ENCODE measurements around the gene DNAJC21.

Gene DNAJC21

GRCh38 chr5:34982823-34983222 lies 53.5 kb downstream of the DNAJC21 start:
- no peak overlapping the region for H3K9ac ChIP-seq
- H4K20me1 ChIP-seq: no peaks in the 10 kb centered on the region
- no peak overlapping the region for H3K27ac ChIP-seq
- H3K4me1 ChIP-seq: 0 out of 20 replicates have a peak, but pooled peaks cover 0 to under 1% (median 0%) of the 10 kb centered on the region in 10 experiments
- no peak for TF ChIP-seq Cebpa-rat (IDR thresholded peaks at IDR 0.05)
- H3K4me2 ChIP-seq: no peak overlapping the region
- no peaks in the 10 kb centered on the region for H3K36me3 ChIP-seq
- no peaks in the 10 kb centered on the region for H3K27me3 ChIP-seq
- peaks cover 44 to 59% (median 55%) of the 10 kb centered on the region in 11 experiments for H3K9me3 ChIP-seq (replicated peaks in 1 of 11)
- no peak overlapping the region for H3K4me3 ChIP-seq

- no peak overlapping the region for H3K4me3 ChIP-seq
- peaks cover 0 to 20% (median 14%) of the 10 kb centered on the region in 10 experiments; a peak in 14 of 20 replicates for H3K4me1 ChIP-seq
- H3K9me3 ChIP-seq (replicated peaks in 1 of 11): peaks cover 33 to 52% (median 43%) of the 10 kb centered on the region in 11 experiments
- H3K27me3 ChIP-seq: no peaks in the 10 kb centered on the region
- no peak overlapping the region for H3K9ac ChIP-seq
- no peak overlapping the region for H3K4me2 ChIP-seq
- TF ChIP-seq Cebpa-rat (IDR thresholded peaks at IDR 0.05): no peak
- no peak overlapping the region for H3K27ac ChIP-seq
- no peaks in the 10 kb centered on the region for H4K20me1 ChIP-seq
- no peaks in the 10 kb centered on the region for H3K36me3 ChIP-seq
Measured at GRCh38 chr5:34986965-34987364, 57.6 kb downstream of the DNAJC21 start.

GRCh38 chr5:34991486-34992238 lies 62.3 kb downstream of the DNAJC21 start:
- H3K4me3 ChIP-seq: no peak overlapping the region
- H3K27ac ChIP-seq: no peak overlapping the region
- H3K9ac ChIP-seq: no peak overlapping the region
- no peaks in the 10 kb centered on the region for H4K20me1 ChIP-seq
- peaks cover 8 to 16% (median 11%) of the 10 kb centered on the region in 11 experiments for H3K9me3 ChIP-seq (replicated peaks in 1 of 11)
- no peak for TF ChIP-seq Cebpa-rat (IDR thresholded peaks at IDR 0.05)
- no peaks in the 10 kb centered on the region for H3K36me3 ChIP-seq
- no peak overlapping the region for H3K4me2 ChIP-seq
- H3K4me1 ChIP-seq: peaks cover 0 to 20% (median 14%) of the 10 kb centered on the region in 10 experiments; a peak in 14 of 20 replicates
- H3K27me3 ChIP-seq: no peaks in the 10 kb centered on the region

GRCh38 chr5:34993951-34994350 lies 64.6 kb downstream of the DNAJC21 start:
- Histone ChIP-seq H4K20me1 (no peaks in the 10 kb centered on the region), H3K4me1 (peaks cover 0 to 10% (median 8%) of the 10 kb centered on the region in 10 experiments; a peak in 14 of 20 replicates), H3K27ac (no peak overlapping the region), H3K36me3 (no peaks in the 10 kb centered on the region), H3K4me3 (no peak overlapping the region), H3K27me3 (no peaks in the 10 kb centered on the region), H3K9ac (no peak overlapping the region), H3K9me3 (replicated peaks in 1 of 11) (peaks cover 0 to 3% (median 0%) of the 10 kb centered on the region in 11 experiments; a peak in 1 of 22 replicates), H3K4me2 (no peak overlapping the region)
- no peak for TF ChIP-seq Cebpa-rat (IDR thresholded peaks at IDR 0.05)

GRCh38 chr5:34996261-34996660 lies 66.9 kb downstream of the DNAJC21 start:
- H3K4me1 ChIP-seq: no peaks in the 10 kb centered on the region
- H3K27me3 ChIP-seq: no peaks in the 10 kb centered on the region
- no peak overlapping the region for H3K9ac ChIP-seq
- 0 out of 22 replicates have a peak, but pooled peaks cover 0 to 3% (median 0%) of the 10 kb centered on the region in 11 experiments for H3K9me3 ChIP-seq (replicated peaks in 1 of 11)
- H3K36me3 ChIP-seq: no peaks in the 10 kb centered on the region
- H4K20me1 ChIP-seq: no peaks in the 10 kb centered on the region
- H3K27ac ChIP-seq: no peak overlapping the region
- no peak overlapping the region for H3K4me2 ChIP-seq
- no peak overlapping the region for H3K4me3 ChIP-seq
- TF ChIP-seq Cebpa-rat (IDR thresholded peaks at IDR 0.05): no peak

- Histone ChIP-seq H3K4me1 (no peaks in the 10 kb centered on the region), H3K9me3 (replicated peaks in 1 of 11) (0 out of 22 replicates have a peak, but pooled peaks cover 0 to 3% (median 0%) of the 10 kb centered on the region in 11 experiments), H4K20me1 (no peaks in the 10 kb centered on the region), H3K27ac (no peak overlapping the region), H3K9ac (no peak overlapping the region), H3K4me2 (no peak overlapping the region), H3K27me3 (no peaks in the 10 kb centered on the region), H3K4me3 (no peak overlapping the region), H3K36me3 (no peaks in the 10 kb centered on the region)
- TF ChIP-seq Cebpa-rat (IDR thresholded peaks at IDR 0.05): no peak
Measured at GRCh38 chr5:34998058-34998789, 68.9 kb downstream of the DNAJC21 start.

- no peak overlapping the region for H3K9ac ChIP-seq
- no peaks in the 10 kb centered on the region for H3K4me1 ChIP-seq
- H3K36me3 ChIP-seq: no peaks in the 10 kb centered on the region
- no peak overlapping the region for H3K4me2 ChIP-seq
- H3K27ac ChIP-seq: no peak overlapping the region
- H3K27me3 ChIP-seq: no peaks in the 10 kb centered on the region
- no peaks in the 10 kb centered on the region for H3K9me3 ChIP-seq (replicated peaks in 1 of 11)
- H3K4me3 ChIP-seq: no peak overlapping the region
- H4K20me1 ChIP-seq: no peaks in the 10 kb centered on the region
- TF ChIP-seq Cebpa-rat (IDR thresholded peaks at IDR 0.05): no peak
Measured at GRCh38 chr5:35001842-35002241, 72.5 kb downstream of the DNAJC21 start.

- H4K20me1 ChIP-seq: no peaks in the 10 kb centered on the region
- H3K27ac ChIP-seq: no peak overlapping the region
- H3K4me3 ChIP-seq: no peak overlapping the region
- no peak overlapping the region for H3K9ac ChIP-seq
- H3K27me3 ChIP-seq: no peaks in the 10 kb centered on the region
- no peaks in the 10 kb centered on the region for H3K4me1 ChIP-seq
- peaks cover 0 to 4% (median 0%) of the 10 kb centered on the region in 11 experiments; a peak in 2 of 22 replicates for H3K9me3 ChIP-seq (replicated peaks in 1 of 11)
- TF ChIP-seq Cebpa-rat (IDR thresholded peaks at IDR 0.05): no peak
- H3K36me3 ChIP-seq: no peaks in the 10 kb centered on the region
- H3K4me2 ChIP-seq: no peak overlapping the region
Measured at GRCh38 chr5:35002459-35002858, 73.1 kb downstream of the DNAJC21 start.
